Loucy (cell line): Measurements from ENCODE around the gene MAST4.

ENCODE experiments used
- H2AFZ ChIP-seq: fragments of 200-600 bp; sonication (generic); 2 replicates; pipeline ENCODE4 v1.6.0; 2016; ENCODE audit warnings: antibody characterized with exemption, mild to moderate bottlenecking, low read length, moderate library complexity
- H3F3A ChIP-seq: fragments of 200-600 bp; 2 replicates; pipeline ENCODE4 v1.6.0; 2016; ENCODE audit warnings: antibody characterized with exemption, low read depth, mild to moderate bottlenecking
- H3K27me3 ChIP-seq: fragments of 200-600 bp; sonication (generic); 2 replicates; pipeline ENCODE4 v1.6.1; 2014; ENCODE audit warnings: low read length, mild to moderate bottlenecking; ENCODE audit not compliant: insufficient read depth, poor library complexity, severe bottlenecking
- H3K36me3 ChIP-seq: fragments of 200-600 bp; sonication (generic); 2 replicates; pipeline ENCODE4 v1.6.1; 2016; ENCODE audit warnings: low read length; ENCODE audit not compliant: insufficient read depth
- H3K4me1 ChIP-seq: fragments of 200-600 bp; sonication (generic); 2 replicates; pipeline ENCODE4 v1.5.1; 2014; ENCODE audit warnings: low read length, mild to moderate bottlenecking; ENCODE audit not compliant: insufficient read depth, poor library complexity, severe bottlenecking
- H3K4me2 ChIP-seq: fragments of 200-600 bp; sonication (generic); 2 replicates; pipeline ENCODE4 v1.6.0; 2014; ENCODE audit warnings: antibody characterized with exemption, low read length, low read depth, mild to moderate bottlenecking; ENCODE audit not compliant: poor library complexity, severe bottlenecking
- H3K4me3 ChIP-seq: fragments of 200-600 bp; sonication (generic); 2 replicates; pipeline ENCODE4 v1.5.1; 2014; ENCODE audit warnings: low read length, mild to moderate bottlenecking, mixed read lengths; ENCODE audit not compliant: poor library complexity, severe bottlenecking
- H3K79me2 ChIP-seq: fragments of 200-600 bp; sonication (generic); 2 replicates; pipeline ENCODE4 v1.6.1; 2014; ENCODE audit warnings: low read length; ENCODE audit not compliant: insufficient read depth
- H3K9ac ChIP-seq: fragments of 200-600 bp; sonication (generic); 2 replicates; pipeline ENCODE4 v1.6.0; 2014; ENCODE audit warnings: mild to moderate bottlenecking, low read depth, low read length, moderate library complexity; ENCODE audit not compliant: poor library complexity, severe bottlenecking
- H3K9me2 ChIP-seq: fragments of 200-600 bp; sonication (generic); replicated peaks from 2 replicates; pipeline ENCODE4 v1.6.1; 2016; ENCODE audit warnings: low read depth, low read length, mixed read lengths
- H3K9me3 ChIP-seq: fragments of 200-600 bp; sonication (generic); 2 replicates; pipeline ENCODE4 v1.6.1; 2014; ENCODE audit warnings: mild to moderate bottlenecking, antibody characterized with exemption, low read length, low read depth; ENCODE audit not compliant: insufficient read depth
- H4K20me1 ChIP-seq: fragments of 200-600 bp; sonication (generic); 2 replicates; pipeline ENCODE4 v1.6.0; 2014; ENCODE audit warnings: antibody characterized with exemption, low read length, mild to moderate bottlenecking; ENCODE audit not compliant: insufficient read depth, poor library complexity, severe bottlenecking
- CTCF ChIP-seq: fragments of 200-600 bp; sonication (generic); conservative IDR thresholded peaks from 2 replicates; pipeline ENCODE4 v1.5.1; 2014; ENCODE audit warnings: mild to moderate bottlenecking, antibody characterized with exemption, low read length
- EZH2phosphoT487 ChIP-seq: fragments of 200-600 bp; IDR thresholded peaks from 2 replicates; pipeline ENCODE4 v1.6.1; 2018; ENCODE audit warnings: antibody characterized with exemption, mild to moderate bottlenecking, moderate library complexity, borderline replicate concordance

Gene MAST4

GRCh38 chr5:67215519-67216471, 619.6 kb downstream of the MAST4 start:
- Histone ChIP-seq H3K27me3 (no peaks in the 10 kb centered on the region), H3K79me2 (no peaks in the 10 kb centered on the region), H3K9me2 (no peaks in the 10 kb centered on the region), H3K4me1 (peaks cover 20% of the 10 kb centered on the region), H3K4me3 (peak overlapping the region; percentile 52), H3K9ac (peak overlapping the region; percentile 38), H2AFZ (peak overlapping the region; percentile 82), H3K4me2 (peak overlapping the region; percentile 73), H3K36me3 (no peaks in the 10 kb centered on the region), H4K20me1 (no peaks in the 10 kb centered on the region), H3F3A (no peaks in the 10 kb centered on the region), H3K9me3 (no peaks in the 10 kb centered on the region)
- TF ChIP-seq EZH2phosphoT487 (no peak), CTCF (no peak)

- H3K36me3 ChIP-seq: no peaks in the 10 kb centered on the region
- peak overlapping the region; percentile 52 for H3K4me3 ChIP-seq
- no peaks in the 10 kb centered on the region for H3K27me3 ChIP-seq
- peak overlapping the region; percentile 82 for H2AFZ ChIP-seq
- no peaks in the 10 kb centered on the region for H3K79me2 ChIP-seq
- H3K4me2 ChIP-seq: peak overlapping the region; percentile 73
- H3F3A ChIP-seq: no peaks in the 10 kb centered on the region
- H3K9ac ChIP-seq: peak overlapping the region; percentile 38
- no peaks in the 10 kb centered on the region for H4K20me1 ChIP-seq
- no peaks in the 10 kb centered on the region for H3K9me2 ChIP-seq
- TF ChIP-seq CTCF (no peak), EZH2phosphoT487 (no peak)
- peaks cover 24% of the 10 kb centered on the region for H3K4me1 ChIP-seq
- H3K9me3 ChIP-seq: no peaks in the 10 kb centered on the region
These were observed 620.4 kb downstream of the MAST4 start for GRCh38 chr5:67216564-67216963.
